Thyroid gland (tissue), 4 donors: ENCODE data around the gene PLEKHA1. TPM values are rescaled to one million over a fixed set of nuclear protein-coding genes. Genes with fewer than 3 reads are reported as not detected.

Source experiments
- DNase-seq, 2 donors: peaks; one replicate each; pipeline ENCODE4 v3.0.0-alpha.2; 2019
- H3K27ac ChIP-seq, 3 donors: fragments of 200-600 bp; sonication (generic); 1 replicate in 2 of 3; 2 replicates in 1 of 3; pipeline ENCODE4 v1.5.1; 2016 to 2019; ENCODE audit warnings: mild to moderate bottlenecking in 1 of 3, moderate library complexity in 1 of 3
- H3K27me3 ChIP-seq: fragments of 200-600 bp; sonication (generic); one replicate; pipeline ENCODE4 v1.5.1; 2019
- H3K36me3 ChIP-seq, 2 donors: fragments of 200-600 bp; sonication (generic); one replicate each; pipeline ENCODE4 v1.5.1; 2016 to 2019
- H3K4me1 ChIP-seq, 2 donors: fragments of 200-600 bp; sonication (generic); one replicate each; pipeline ENCODE4 v1.5.1; 2017 to 2019
- H3K4me3 ChIP-seq, 3 donors: fragments of 200-600 bp; sonication (generic); replicated peaks in 1 of 3; 1 replicate in 2 of 3; 2 replicates in 1 of 3; pipeline ENCODE4 v1.5.1; 2016; ENCODE audit warnings: mild to moderate bottlenecking in 1 of 3
- H3K9me3 ChIP-seq: fragments of 200-600 bp; sonication (generic); one replicate; pipeline ENCODE4 v1.5.1; 2017
- POLR2A ChIP-seq, 2 donors: fragments of 450-650 bp; IDR thresholded peaks; one replicate each; pipeline ENCODE4 v1.6.1; 2017; ENCODE audit warnings: antibody characterized with exemption in 2 of 2, mild to moderate bottlenecking in 2 of 2, moderate library complexity in 1 of 2
- WGBS, 2 donors: methylation state at CpG; one replicate each; pipeline ENCODE4 v1.1.5; 2017; 5-methylcytosine and 5-hydroxymethylcytosine counted together
- intact Hi-C: fragments of 100-400 bp; cut with DNase I; formaldehyde crosslinking; loops from one replicate; pipeline ENCODE4 v1.15.1; 2023
- total RNA-seq, 4 donors: library from RNA; depleted of rRNA; stranded (reverse); fragments of >200 nt; gene quantifications; one replicate each; pipeline ENCODE4 v1.2.3, GENCODE V29; 2016
- TF ChIP-seq, protein P1 (sequence below), 6 experiments: fragments of 200-600 bp in 3 of 6; fragments of 450-650 bp in 3 of 6; sonication (generic) in 3 of 6; IDR thresholded peaks; one replicate each; pipeline ENCODE4 v1.5.1; 2016 to 2019; ENCODE audit warnings: antibody characterized with exemption in 6 of 6, mild to moderate bottlenecking in 2 of 6, inconsistent platforms in 1 of 6, moderate library complexity in 1 of 6

The PLEKHA1 gene
- total RNA-seq, 4 donors from 2014 or later = 39.3 to 50.9 (median 45.6) TPM

- intact Hi-C loops = no loop called here
- H3K4me3 ChIP-seq = no peak overlapping the region
- WGBS, 2 donors = 82 to 93% methylated on average over 2 of the region's 2 CpGs
- peaks cover 4 to 8% of the 10 kb centered on the region in 2 donors for H3K4me1 ChIP-seq
- H3K9me3 ChIP-seq = no peaks in the 10 kb centered on the region
- no peak for DNase-seq
- H3K27me3 ChIP-seq = no peaks in the 10 kb centered on the region
- no peaks in the 10 kb centered on the region for H3K36me3 ChIP-seq
- TF ChIP-seq, protein P1, sequence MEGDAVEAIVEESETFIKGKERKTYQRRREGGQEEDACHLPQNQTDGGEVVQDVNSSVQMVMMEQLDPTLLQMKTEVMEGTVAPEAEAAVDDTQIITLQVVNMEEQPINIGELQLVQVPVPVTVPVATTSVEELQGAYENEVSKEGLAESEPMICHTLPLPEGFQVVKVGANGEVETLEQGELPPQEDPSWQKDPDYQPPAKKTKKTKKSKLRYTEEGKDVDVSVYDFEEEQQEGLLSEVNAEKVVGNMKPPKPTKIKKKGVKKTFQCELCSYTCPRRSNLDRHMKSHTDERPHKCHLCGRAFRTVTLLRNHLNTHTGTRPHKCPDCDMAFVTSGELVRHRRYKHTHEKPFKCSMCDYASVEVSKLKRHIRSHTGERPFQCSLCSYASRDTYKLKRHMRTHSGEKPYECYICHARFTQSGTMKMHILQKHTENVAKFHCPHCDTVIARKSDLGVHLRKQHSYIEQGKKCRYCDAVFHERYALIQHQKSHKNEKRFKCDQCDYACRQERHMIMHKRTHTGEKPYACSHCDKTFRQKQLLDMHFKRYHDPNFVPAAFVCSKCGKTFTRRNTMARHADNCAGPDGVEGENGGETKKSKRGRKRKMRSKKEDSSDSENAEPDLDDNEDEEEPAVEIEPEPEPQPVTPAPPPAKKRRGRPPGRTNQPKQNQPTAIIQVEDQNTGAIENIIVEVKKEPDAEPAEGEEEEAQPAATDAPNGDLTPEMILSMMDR (IDR thresholded peaks at IDR 0.05) = no peak
- H3K27ac ChIP-seq = no peak overlapping the region
These were observed 11.2 kb upstream of the PLEKHA1 start for GRCh38 chr10:122363311-122363710.

DNA sequence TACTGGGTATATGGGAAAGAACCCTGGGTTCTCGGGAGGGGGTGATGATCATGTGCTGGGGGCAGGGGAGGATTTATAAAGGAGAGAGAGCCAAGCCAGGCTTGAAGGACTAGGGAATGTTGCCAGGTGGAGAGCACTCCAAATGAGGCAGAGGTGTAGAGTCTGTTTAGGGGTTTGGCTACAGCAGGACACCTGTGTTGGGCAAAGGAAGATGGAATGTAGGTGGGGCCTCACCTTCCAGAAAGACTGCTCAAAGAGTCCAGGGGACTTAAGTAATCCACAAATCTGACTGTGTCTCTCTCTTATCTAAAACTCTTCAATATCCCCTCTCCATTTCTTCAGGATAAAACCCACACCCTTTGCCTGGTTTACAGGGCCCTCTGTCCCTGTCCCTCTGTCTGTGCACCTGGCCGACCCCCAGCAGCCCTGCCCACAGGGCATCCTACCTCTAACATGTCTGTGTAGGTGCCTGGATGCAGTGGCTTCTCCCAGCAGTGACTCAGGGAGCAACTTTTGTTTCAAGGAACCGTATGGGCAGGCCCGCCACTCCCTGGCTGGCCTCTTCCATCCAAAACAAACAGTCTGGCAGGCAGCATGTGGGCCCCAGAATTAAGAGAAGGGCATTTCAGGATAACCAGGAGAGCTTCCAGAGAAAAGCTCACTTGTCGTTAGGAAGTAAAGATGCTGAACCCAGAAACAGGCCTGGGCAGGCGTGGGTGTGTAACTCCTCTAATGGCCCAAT is 10.6 kb upstream of the PLEKHA1 start:
- Histone ChIP-seq H3K4me1 (peaks cover 4 to 8% of the 10 kb centered on the region in 2 donors), H3K4me3 (no peak overlapping the region), H3K27me3 (no peaks in the 10 kb centered on the region), H3K36me3 (no peaks in the 10 kb centered on the region), H3K27ac (no peak overlapping the region), H3K9me3 (no peaks in the 10 kb centered on the region)
- intact Hi-C loops = no loop called here
- WGBS, 2 donors = 64 to 71% methylated on average over 4 to 6 of the region's 6 CpGs
- TF ChIP-seq, protein P1 (IDR thresholded peaks at IDR 0.05) = no peak
- no peak for TF ChIP-seq POLR2A (IDR thresholded peaks at IDR 0.05)
- DNase-seq = no peak

DNA sequence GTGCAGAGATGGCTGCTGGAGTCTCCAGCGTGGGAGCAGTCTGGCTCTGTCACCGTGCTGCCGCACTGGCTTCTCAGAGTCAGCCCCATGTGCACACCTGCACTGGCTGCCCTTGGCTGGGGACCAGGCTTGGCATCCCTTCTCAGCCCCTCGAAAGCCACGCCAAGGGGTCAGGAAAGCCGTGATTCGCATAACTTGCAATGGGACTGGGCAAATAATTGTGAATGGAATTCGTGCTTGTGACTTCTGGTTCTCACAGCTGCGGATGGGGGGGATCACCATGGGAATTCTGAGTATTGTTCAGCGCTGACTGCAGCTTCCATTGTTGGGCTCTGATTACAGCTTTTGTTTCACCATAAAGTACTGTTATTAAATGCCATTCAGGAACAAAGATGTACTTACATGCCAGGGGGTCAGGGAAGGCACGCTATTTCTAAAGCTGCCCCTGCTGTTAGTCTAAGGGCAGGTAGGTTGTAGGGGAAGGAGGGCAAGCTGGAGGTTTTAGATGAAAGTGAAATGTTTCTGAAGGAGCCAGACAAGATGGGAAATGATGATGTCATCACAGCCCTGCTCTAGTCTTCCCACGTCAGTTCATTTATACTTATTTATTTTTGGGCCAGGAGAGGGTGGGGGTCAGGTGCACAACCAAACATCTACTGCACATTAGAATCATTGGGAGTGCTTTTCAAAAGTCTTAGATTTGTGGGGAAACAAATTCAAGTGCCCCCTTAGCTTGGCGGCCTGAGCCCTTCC is 5.8 kb upstream of the PLEKHA1 start:
- WGBS, 2 donors = 62 to 71% methylated on average over 11 to 13 of the region's 13 CpGs
- TF ChIP-seq, protein P1 (IDR thresholded peaks at IDR 0.05) = no peak
- no peak for TF ChIP-seq POLR2A (IDR thresholded peaks at IDR 0.05)
- no peaks in the 10 kb centered on the region for H3K36me3 ChIP-seq
- H3K4me3 ChIP-seq = no peak overlapping the region
- no peak overlapping the region for H3K27ac ChIP-seq
- H3K9me3 ChIP-seq = no peaks in the 10 kb centered on the region
- intact Hi-C loops = no loop called here
- H3K4me1 ChIP-seq = peaks cover 4 to 13% of the 10 kb centered on the region in 2 donors
- no peak for DNase-seq
- H3K27me3 ChIP-seq = no peaks in the 10 kb centered on the region

GRCh38 chr10:122373108-122373507 is 1.4 kb upstream of the PLEKHA1 start:
- TF ChIP-seq POLR2A (IDR thresholded peaks at IDR 0.05) = no peak
- TF ChIP-seq, protein P1 (IDR thresholded peaks at IDR 0.05) = no peak
- 75 to 79% methylated on average over 4 of the region's 4 CpGs for WGBS, 2 donors
- intact Hi-C loops = no loop called here
- H3K9me3 ChIP-seq = no peaks in the 10 kb centered on the region
- H3K4me3 ChIP-seq = no peak overlapping the region
- no peaks in the 10 kb centered on the region for H3K36me3 ChIP-seq
- no peaks in the 10 kb centered on the region for H3K27me3 ChIP-seq
- peaks cover 6 to 16% of the 10 kb centered on the region in 2 donors for H3K4me1 ChIP-seq
- no peak for DNase-seq
- H3K27ac ChIP-seq = peak overlapping the region in 2 of 3 donors; percentile 67 to 98

DNA sequence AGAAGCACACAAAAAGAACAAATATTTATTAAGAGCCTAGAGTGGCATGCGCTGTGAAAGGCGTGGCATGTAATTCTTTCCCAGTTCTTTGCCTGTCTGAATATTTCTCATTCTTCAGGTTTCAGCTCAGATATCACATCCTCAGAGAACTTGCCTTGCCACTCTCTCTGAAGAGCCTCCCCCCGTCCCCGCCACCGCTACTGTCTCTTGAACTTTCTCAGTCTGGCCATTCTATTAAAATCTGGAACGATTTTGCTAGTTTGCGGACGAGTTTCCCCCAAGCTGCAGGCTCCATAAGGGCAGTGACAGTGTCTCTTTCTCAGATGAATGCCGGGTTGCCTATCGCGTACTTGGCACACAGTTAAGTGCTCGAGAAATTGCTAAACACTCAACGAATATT is 787 bp upstream of the PLEKHA1 start:
- DNase-seq = peak; percentile 38 to 40
- H3K27ac ChIP-seq = peak overlapping the region; percentile 65 to 98 (median 67)
- H3K4me3 ChIP-seq = peak overlapping the region in 2 of 3 donors; percentile 25 to 69
- TF ChIP-seq, protein P1 (IDR thresholded peaks at IDR 0.05) = no peak
- no peak for TF ChIP-seq POLR2A (IDR thresholded peaks at IDR 0.05)
- H3K4me1 ChIP-seq = peaks cover 6 to 19% of the 10 kb centered on the region in 2 donors
- intact Hi-C loops = no loop called here
- H3K27me3 ChIP-seq = no peaks in the 10 kb centered on the region
- 4 to 10% methylated on average over 13 of the region's 13 CpGs for WGBS, 2 donors
- no peaks in the 10 kb centered on the region for H3K9me3 ChIP-seq
- no peaks in the 10 kb centered on the region for H3K36me3 ChIP-seq
